Pancreas (tissue), 10 donors: Measurements from ENCODE around the gene MAML3. TPM values are rescaled to one million over a fixed set of nuclear protein-coding genes. Genes with fewer than 3 reads are reported as not detected.

ENCODE experiments used
- ATAC-seq, 4 donors: fragments of 200-7000 bp; cut with Tn5 transposase; one replicate each; pipeline versions ENCODE4 v1.8.0 to v1.9.1; 2020; ENCODE audit warnings: mild to moderate bottlenecking in 4 of 4, moderate library complexity in 4 of 4
- DNase-seq, 6 donors: peaks; one replicate each; pipeline ENCODE4 v3.0.0-alpha.2; 2020
- FAIRE-seq: peaks from 2 replicates; lab custom pipeline; 2012; peaks lifted over from hg19 to GRCh38; lab: Jason Lieb, UNC
- H3K27ac ChIP-seq, 4 donors: fragments of 200-600 bp; sonication (generic); 1 replicate in 3 of 4; 2 replicates in 1 of 4; pipeline versions ENCODE4 v1.5.0 to v1.8.0; 2020
- H3K27me3 ChIP-seq, 4 donors: fragments of 200-600 bp; one replicate each; pipeline ENCODE4 v1.8.0; 2021
- H3K36me3 ChIP-seq, 3 donors: fragments of 200-600 bp; sonication (generic) in 1 of 3; one replicate each; pipeline versions ENCODE4 v1.5.0 to v1.8.0; 2020 to 2021
- H3K4me1 ChIP-seq, 3 donors: fragments of 200-600 bp; one replicate each; pipeline ENCODE4 v1.8.0; 2021
- H3K4me3 ChIP-seq, 4 donors: fragments of 200-600 bp; sonication (generic) in 2 of 4; one replicate each; pipeline versions ENCODE4 v1.5.0 to v1.8.0; 2020 to 2021
- H3K9me3 ChIP-seq, 4 donors: fragments of 200-600 bp; one replicate each; pipeline ENCODE4 v1.8.0; 2021
- WGBS, 2 donors: extraction: QIAGEN DNeasy Blood & Tissue Kit; methylation state at CpG; one replicate each; pipeline ENCODE4 v1.1.7; 2013; 5-methylcytosine and 5-hydroxymethylcytosine counted together
- intact Hi-C, 3 donors: fragments of 100-400 bp; cut with DNase I; formaldehyde crosslinking; loops; one replicate each; pipeline versions ENCODE4 v1.11.1 to v1.14.2; 2022
- polyA plus RNA-seq, 2 donors: library from polyadenylated mRNA; stranded (reverse); fragments of 200-250 nt; gene quantifications; one replicate each; pipeline ENCODE4 v1.2.3, GENCODE V29; 2013
- total RNA-seq, 6 donors: library from RNA; stranded (reverse); fragmentation: NEBNext Ultra II Directional in 4 of 6; extraction: Animal tissue kit (Norgen Biotek cat#: 25700) in 4 of 6; gene quantifications; one replicate each; pipeline versions ENCODE4 v1.2.1 to v1.2.4, GENCODE V29; 2021 to 2023
- TF ChIP-seq, protein P1 (sequence below), 4 donors: fragments of 200-600 bp; sonication (generic) in 3 of 4; IDR thresholded peaks; one replicate each; pipeline versions ENCODE4 v1.5.0 to v1.8.0; 2021; ENCODE audit warnings: antibody characterized with exemption in 4 of 4
- donor health status: healthy with polysubstance abuse.
- donor health status: DM: no; HTN: no; CAD: no; lungs with moderate emphysema.
- donor health status: DM: no; HTN: no; CAD: no.
- donor health status: control.
- donor health status: control.
- donor health status: Bipolar disorder and iron deficiency.
- donor health status: DM: yes; HTN: yes; CAD: no.
- donor health status: DM: no; HTN: no; CAD: no.
- donor health status: DM: no; HTN: no; CAD: no.
- donor health status: DM: yes; HTN: yes; CAD: no.

MAML3 gene
- total and polyA plus RNA-seq, 8 donors, result 3.8 to 8.9 (median 5.9) TPM

DNA sequence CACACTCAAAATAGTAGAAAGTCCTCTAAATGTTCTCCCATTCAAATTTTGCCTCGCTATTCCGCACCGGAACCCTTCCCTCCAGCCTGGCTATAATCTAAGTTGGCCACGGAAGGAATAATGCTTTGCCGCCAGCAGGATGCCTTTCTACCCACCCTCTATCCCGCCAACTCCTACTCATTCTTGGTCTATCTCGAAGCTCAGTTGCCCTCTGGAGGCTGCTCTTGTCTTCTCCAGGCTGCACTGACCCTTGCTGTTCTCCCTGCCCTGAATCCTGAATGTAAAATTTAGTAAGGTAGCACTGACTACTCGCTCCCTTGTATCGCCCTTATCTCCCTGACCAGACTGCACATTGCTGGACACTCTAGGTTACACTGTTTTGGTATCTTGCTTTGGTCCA lies 275.9 kb downstream of the MAML3 start:
- no peaks in the 10 kb centered on the region for H3K36me3 ChIP-seq
- H3K27me3 ChIP-seq, result no peaks in the 10 kb centered on the region
- H3K4me1 ChIP-seq, result peaks cover 0 to 5% (median 0%) of the 10 kb centered on the region in 3 donors
- WGBS, 2 donors, result 88 to 95% methylated on average over 9 of the region's 9 CpGs
- FAIRE-seq, result no peak
- H3K4me3 ChIP-seq, result no peak overlapping the region
- TF ChIP-seq, protein P1, sequence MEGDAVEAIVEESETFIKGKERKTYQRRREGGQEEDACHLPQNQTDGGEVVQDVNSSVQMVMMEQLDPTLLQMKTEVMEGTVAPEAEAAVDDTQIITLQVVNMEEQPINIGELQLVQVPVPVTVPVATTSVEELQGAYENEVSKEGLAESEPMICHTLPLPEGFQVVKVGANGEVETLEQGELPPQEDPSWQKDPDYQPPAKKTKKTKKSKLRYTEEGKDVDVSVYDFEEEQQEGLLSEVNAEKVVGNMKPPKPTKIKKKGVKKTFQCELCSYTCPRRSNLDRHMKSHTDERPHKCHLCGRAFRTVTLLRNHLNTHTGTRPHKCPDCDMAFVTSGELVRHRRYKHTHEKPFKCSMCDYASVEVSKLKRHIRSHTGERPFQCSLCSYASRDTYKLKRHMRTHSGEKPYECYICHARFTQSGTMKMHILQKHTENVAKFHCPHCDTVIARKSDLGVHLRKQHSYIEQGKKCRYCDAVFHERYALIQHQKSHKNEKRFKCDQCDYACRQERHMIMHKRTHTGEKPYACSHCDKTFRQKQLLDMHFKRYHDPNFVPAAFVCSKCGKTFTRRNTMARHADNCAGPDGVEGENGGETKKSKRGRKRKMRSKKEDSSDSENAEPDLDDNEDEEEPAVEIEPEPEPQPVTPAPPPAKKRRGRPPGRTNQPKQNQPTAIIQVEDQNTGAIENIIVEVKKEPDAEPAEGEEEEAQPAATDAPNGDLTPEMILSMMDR (IDR thresholded peaks at IDR 0.05), result no peak
- DNase-seq, result no peak
- H3K9me3 ChIP-seq, result no peaks in the 10 kb centered on the region
- intact Hi-C loops, result no loop called here
- no peak for ATAC-seq
- H3K27ac ChIP-seq, result no peak overlapping the region

DNA sequence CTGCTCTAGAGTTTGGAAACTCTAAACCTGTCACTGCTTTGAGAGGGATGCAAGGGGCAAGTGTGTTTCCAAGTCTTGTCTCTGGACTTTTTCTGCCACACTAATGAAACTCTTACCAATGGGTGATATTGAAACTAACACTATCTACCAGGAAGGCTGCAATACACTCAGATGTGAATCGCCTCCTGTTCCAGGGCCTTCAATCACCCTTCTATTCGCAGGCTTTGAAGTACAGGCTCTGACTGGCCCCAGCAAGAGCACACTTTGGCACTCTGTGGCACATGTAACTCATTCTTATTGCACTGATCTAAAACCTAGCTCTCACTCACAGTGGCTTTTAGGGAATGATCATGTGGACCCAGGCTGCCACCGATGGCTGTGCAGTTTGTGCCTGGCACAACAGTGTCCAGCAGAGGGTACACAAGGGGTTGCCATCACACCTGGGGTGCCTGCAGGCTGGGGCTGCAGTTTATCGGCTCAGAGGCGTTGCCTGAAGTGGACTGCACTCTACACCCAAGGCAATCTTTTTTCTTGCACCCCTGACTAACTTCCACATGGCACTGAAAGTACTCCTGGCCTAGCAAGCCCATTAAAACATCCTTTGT lies 277.5 kb downstream of the MAML3 start:
- intact Hi-C loops, result no loop called here
- FAIRE-seq (no peak), DNase-seq (no peak), ATAC-seq (peak; percentile 17 to 86 (median 61))
- 42 to 44% methylated on average over 5 of the region's 5 CpGs for WGBS, 2 donors
- Histone ChIP-seq H3K4me1 (peaks cover 0 to 5% (median 0%) of the 10 kb centered on the region in 3 donors), H3K36me3 (no peaks in the 10 kb centered on the region), H3K4me3 (no peak overlapping the region), H3K9me3 (no peaks in the 10 kb centered on the region), H3K27me3 (no peaks in the 10 kb centered on the region), H3K27ac (no peak overlapping the region)
- TF ChIP-seq, protein P1 (IDR thresholded peaks at IDR 0.05), result no peak

DNA sequence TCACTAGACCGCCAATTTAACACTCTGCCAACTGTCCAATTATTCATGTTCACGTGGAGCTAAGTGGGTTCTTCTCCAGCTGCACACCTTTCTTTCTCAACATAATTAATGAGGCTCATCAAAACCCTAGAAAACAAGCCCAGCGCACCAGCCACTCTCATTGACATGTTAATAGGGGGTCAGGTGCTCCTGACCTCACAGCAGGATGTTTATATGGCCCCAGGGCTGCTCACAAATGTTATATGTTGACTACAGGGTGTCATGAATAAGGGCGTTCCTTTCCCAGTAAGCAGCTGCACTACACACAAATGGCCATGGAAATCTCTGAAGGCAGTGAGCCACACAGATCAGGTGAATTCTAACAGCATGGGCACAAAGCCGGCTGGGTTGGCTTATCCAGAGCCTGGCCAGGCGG lies 278.6 kb downstream of the MAML3 start:
- intact Hi-C loops, result no loop called here
- ATAC-seq, result peak in 2 of 4 donors; percentile 28 to 56
- Histone ChIP-seq H3K4me1 (peaks cover 0 to 5% (median 0%) of the 10 kb centered on the region in 3 donors), H3K27me3 (no peaks in the 10 kb centered on the region), H3K27ac (no peak overlapping the region), H3K9me3 (no peaks in the 10 kb centered on the region), H3K4me3 (no peak overlapping the region), H3K36me3 (no peaks in the 10 kb centered on the region)
- TF ChIP-seq, protein P1 (IDR thresholded peaks at IDR 0.05), result no peak
- no peak for DNase-seq
- WGBS, 2 donors, result 90 to 93% methylated on average over 6 of the region's 6 CpGs
- no peak for FAIRE-seq

DNA sequence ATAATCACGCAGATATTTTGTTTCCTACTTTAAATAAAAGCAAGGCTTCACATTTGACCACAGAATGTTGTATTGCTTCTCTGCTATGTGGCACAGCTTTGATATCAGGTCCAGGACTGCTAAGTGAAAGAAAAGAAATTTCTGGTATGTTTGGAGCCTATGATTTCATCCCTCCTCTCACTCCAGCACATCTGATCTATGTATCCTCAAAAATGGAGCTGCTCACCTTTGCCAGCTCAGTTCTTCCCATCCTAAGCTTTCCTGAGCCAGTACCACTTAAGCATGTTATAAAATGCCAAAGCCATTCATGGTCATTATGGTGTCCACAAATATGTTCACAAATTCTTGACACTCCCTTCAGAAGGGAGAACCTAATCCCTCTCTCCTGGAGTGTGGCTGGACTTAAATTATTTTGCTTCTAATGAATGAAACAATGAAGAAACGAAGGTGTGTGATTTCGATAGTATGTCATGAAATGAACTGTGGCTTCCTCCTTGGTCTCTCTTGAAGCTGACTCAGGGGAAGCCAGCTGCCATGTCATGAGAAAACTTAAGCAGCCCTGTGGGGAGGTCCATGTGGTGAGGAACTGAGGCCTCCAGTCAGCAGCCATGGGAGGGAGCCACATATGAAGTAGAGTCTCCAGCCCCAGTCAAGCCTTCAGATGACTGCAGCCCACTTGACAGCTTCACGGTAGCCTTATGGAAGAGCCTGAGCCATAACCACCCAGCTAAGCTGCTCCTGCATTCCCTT lies 280.7 kb downstream of the MAML3 start:
- H3K4me1 ChIP-seq, result peaks cover 0 to 5% (median 0%) of the 10 kb centered on the region in 3 donors
- no peak for DNase-seq
- ATAC-seq, result no peak
- FAIRE-seq, result no peak
- no peaks in the 10 kb centered on the region for H3K9me3 ChIP-seq
- TF ChIP-seq, protein P1 (IDR thresholded peaks at IDR 0.05), result no peak
- WGBS, 2 donors, result 91 to 98% methylated on average over 4 of the region's 4 CpGs
- H3K27ac ChIP-seq, result no peak overlapping the region
- no peak overlapping the region for H3K4me3 ChIP-seq
- H3K27me3 ChIP-seq, result no peaks in the 10 kb centered on the region
- intact Hi-C loops, result no loop called here
- H3K36me3 ChIP-seq, result no peaks in the 10 kb centered on the region

DNA sequence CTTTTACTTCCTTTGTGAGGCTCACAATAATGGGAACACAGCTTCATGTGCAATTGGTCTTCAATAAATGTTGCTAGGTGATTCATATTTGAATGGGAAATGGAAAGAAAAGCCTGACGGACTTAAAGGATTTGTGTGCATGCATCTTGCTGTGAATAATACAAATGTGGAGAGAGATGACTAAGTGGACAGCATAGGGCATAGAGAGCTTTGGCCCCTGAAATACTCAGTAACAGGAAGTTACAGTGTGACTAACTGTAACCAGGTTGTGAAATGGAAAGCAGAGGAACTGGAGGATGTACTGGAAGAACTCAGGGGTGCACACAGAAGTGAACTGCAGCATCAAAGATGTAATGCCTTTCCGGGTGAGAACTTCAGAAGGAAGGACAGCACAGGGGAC lies 281.7 kb downstream of the MAML3 start:
- peak in 3 of 4 donors; percentile 42 to 86 (median 48) for ATAC-seq

More for the DNA sequence above, 281.7 kb downstream of the MAML3 start:
- no peak overlapping the region for H3K4me3 ChIP-seq
- no peak overlapping the region for H3K27ac ChIP-seq
- TF ChIP-seq, protein P1 (IDR thresholded peaks at IDR 0.05), result no peak
- 85 to 86% methylated on average over 2 of the region's 2 CpGs for WGBS, 2 donors
- peaks cover 0 to 5% (median 0%) of the 10 kb centered on the region in 3 donors for H3K4me1 ChIP-seq
- intact Hi-C loops, result no loop called here
- H3K27me3 ChIP-seq, result no peaks in the 10 kb centered on the region
- FAIRE-seq (no peak), DNase-seq (no peak)
- H3K9me3 ChIP-seq, result no peaks in the 10 kb centered on the region
- H3K36me3 ChIP-seq, result no peaks in the 10 kb centered on the region
